Astrocyte of the cerebellum (primary cell): Measurements from ENCODE around the gene LRP2BP.
"Not testable (repeated sequence)": the region's sequence is repeated elsewhere in the genome, so short reads cannot be mapped to it uniquely, and the experiment has no call there.

Experiments
- DNase-seq: peaks from one replicate; pipeline ENCODE4 v3.0.0-alpha.2; 2011; ENCODE audit warnings: low read depth
- H3K4me3 ChIP-seq: 2 replicates; pipeline ENCODE4 v1.5.1; 2011; ENCODE audit warnings: mild to moderate bottlenecking, low read depth, low read length, moderate library complexity
- CTCF ChIP-seq: IDR thresholded peaks from 2 replicates; pipeline ENCODE4 v1.5.1; 2012; ENCODE audit warnings: low read length, low read depth, moderate library complexity, mild to moderate bottlenecking; ENCODE audit errors: missing control alignments
- in situ Hi-C: cut with HindIII; loops from 2 replicates; pipeline ENCODE4 v1.10.0; 2017; ENCODE audit warnings: low sequenced_read_pairs

LRP2BP gene

GRCh38 chr4:185335579-185335978, 60.1 kb downstream of the LRP2BP start:
- no peak for DNase-seq
- in situ Hi-C loops: no loop called here
- H3K4me3 ChIP-seq: no peak overlapping the region
- no peak for TF ChIP-seq CTCF

GRCh38 chr4:185334326-185334725, 61.4 kb downstream of the LRP2BP start:
- in situ Hi-C loops: no loop called here
- DNase-seq: no peak
- H3K4me3 ChIP-seq: no peak overlapping the region
- no peak for TF ChIP-seq CTCF

- in situ Hi-C loops: no loop called here
- no peak for TF ChIP-seq CTCF
- H3K4me3 ChIP-seq: no peak overlapping the region
- no peak for DNase-seq
Observed at GRCh38 chr4:185332575-185333464, 62.9 kb downstream of the LRP2BP start.

GRCh38 chr4:185329879-185330510, 65.7 kb downstream of the LRP2BP start:
- H3K4me3 ChIP-seq, in situ Hi-C loops, DNase-seq: not testable (repeated sequence)

- TF ChIP-seq CTCF: no peak
- in situ Hi-C loops: no loop called here
- H3K4me3 ChIP-seq: no peak overlapping the region
- no peak for DNase-seq
Observed at GRCh38 chr4:185328586-185328985, 67.1 kb downstream of the LRP2BP start.

- H3K4me3 ChIP-seq, DNase-seq, in situ Hi-C loops: not testable (repeated sequence)
Observed at GRCh38 chr4:185325721-185326120, 70.0 kb downstream of the LRP2BP start.

- in situ Hi-C loops, DNase-seq, H3K4me3 ChIP-seq: not testable (repeated sequence)
Observed at GRCh38 chr4:185324361-185324760, 71.4 kb downstream of the LRP2BP start.

- H3K4me3 ChIP-seq: no peak overlapping the region
- in situ Hi-C loops: no loop called here
- DNase-seq: no peak
- TF ChIP-seq CTCF: no peak
Observed at GRCh38 chr4:185323606-185324005, 72.1 kb downstream of the LRP2BP start.
